Smooth muscle cell (in vitro differentiated cells): Measurements from ENCODE around the gene DNMT3A. TPM values are rescaled to one million over a fixed set of nuclear protein-coding genes. Genes with fewer than 3 reads are reported as not detected.

Experiments used
- DNase-seq: peaks from one replicate; lab custom pipeline; 2025; ENCODE audit not compliant: unreplicated experiment; lab: John Stamatoyannopoulos, UW
- H2AFZ ChIP-seq: fragments of 200-600 bp; sonication (generic); 2 replicates; pipeline ENCODE4 v1.6.0; 2016; ENCODE audit warnings: antibody characterized with exemption, low read depth, mild to moderate bottlenecking
- H3F3A ChIP-seq: fragments of 200-600 bp; sonication (generic); 2 replicates; pipeline ENCODE4 v1.6.0; 2017; ENCODE audit warnings: antibody characterized with exemption, low read depth
- H3K27ac ChIP-seq: fragments of 200-600 bp; sonication (generic); 2 replicates; pipeline ENCODE4 v1.5.1; 2016; ENCODE audit warnings: low read depth, mild to moderate bottlenecking
- H3K27me3 ChIP-seq: fragments of 200-600 bp; sonication (generic); 2 replicates; pipeline ENCODE4 v1.6.1; 2016; ENCODE audit warnings: low read depth, mild to moderate bottlenecking
- H3K36me3 ChIP-seq: fragments of 200-600 bp; sonication (generic); 2 replicates; pipeline ENCODE4 v1.5.1; 2016; ENCODE audit warnings: low read depth
- H3K4me1 ChIP-seq: fragments of 200-600 bp; sonication (generic); 2 replicates; pipeline ENCODE4 v1.5.1; 2016; ENCODE audit warnings: low read depth
- H3K4me2 ChIP-seq: fragments of 200-600 bp; sonication (generic); 2 replicates; pipeline ENCODE4 v1.6.0; 2016; ENCODE audit warnings: mild to moderate bottlenecking
- H3K4me3 ChIP-seq: fragments of 200-600 bp; sonication (generic); 2 replicates; pipeline ENCODE4 v1.5.1; 2016; ENCODE audit warnings: mild to moderate bottlenecking
- H3K79me2 ChIP-seq: fragments of 200-600 bp; sonication (generic); 2 replicates; pipeline ENCODE4 v1.6.0; 2016; ENCODE audit warnings: low read depth, mild to moderate bottlenecking
- H3K9ac ChIP-seq: fragments of 200-600 bp; sonication (generic); 2 replicates; pipeline ENCODE4 v1.6.0; 2016; ENCODE audit warnings: low read depth
- H3K9me3 ChIP-seq: fragments of 200-600 bp; sonication (generic); replicated peaks from 2 replicates; pipeline ENCODE4 v1.5.1; 2016; ENCODE audit warnings: low read depth
- H4K20me1 ChIP-seq: fragments of 200-600 bp; sonication (generic); 2 replicates; pipeline ENCODE4 v1.6.0; 2016; ENCODE audit warnings: low read depth
- CTCF ChIP-seq: fragments of 200-600 bp; sonication (generic); IDR thresholded peaks from 2 replicates; pipeline ENCODE4 v1.5.1; 2017; ENCODE audit warnings: borderline replicate concordance, mild to moderate bottlenecking, antibody characterized with exemption; ENCODE audit not compliant: insufficient read depth, poor library complexity, severe bottlenecking
- WGBS: methylation state at CpG from one replicate; pipeline ENCODE4 v1.1.7; 2016; ENCODE audit warnings: low lambda C conversion rate; 5-methylcytosine and 5-hydroxymethylcytosine counted together
- polyA plus RNA-seq: library from polyadenylated mRNA; unstranded; fragments of >200 nt; fragmentation: Nextera tagmentation; extraction: Ambion mirVana; gene quantifications from 2 replicates; pipeline ENCODE4 v1.2.1, GENCODE V29; 2016
- total RNA-seq: library from RNA; depleted of rRNA; stranded (reverse); fragments of >200 nt; gene quantifications from 2 replicates; pipeline ENCODE4 v1.2.3, GENCODE V29; 2014

The DNMT3A gene
- total and polyA plus RNA-seq, 2 experiments from 2014 or later = 16.4 to 19.9 TPM

- Histone ChIP-seq H3K9ac (no peak overlapping the region), H3K79me2 (no peaks in the 10 kb centered on the region), H3K27me3 (no peaks in the 10 kb centered on the region), H4K20me1 (peaks cover 47% of the 10 kb centered on the region), H3F3A (peaks cover 7% of the 10 kb centered on the region), H2AFZ (no peak overlapping the region), H3K4me3 (no peak overlapping the region), H3K36me3 (no peaks in the 10 kb centered on the region), H3K4me1 (no peaks in the 10 kb centered on the region), H3K4me2 (no peak overlapping the region), H3K27ac (no peak overlapping the region), H3K9me3 (no peaks in the 10 kb centered on the region)
- no peak for TF ChIP-seq CTCF
- WGBS = 97% methylated on average over 7 of the region's 7 CpGs
- no peak for DNase-seq
These were observed 42.8 kb downstream of the DNMT3A start for GRCh38 chr2:25298776-25299431.

DNA sequence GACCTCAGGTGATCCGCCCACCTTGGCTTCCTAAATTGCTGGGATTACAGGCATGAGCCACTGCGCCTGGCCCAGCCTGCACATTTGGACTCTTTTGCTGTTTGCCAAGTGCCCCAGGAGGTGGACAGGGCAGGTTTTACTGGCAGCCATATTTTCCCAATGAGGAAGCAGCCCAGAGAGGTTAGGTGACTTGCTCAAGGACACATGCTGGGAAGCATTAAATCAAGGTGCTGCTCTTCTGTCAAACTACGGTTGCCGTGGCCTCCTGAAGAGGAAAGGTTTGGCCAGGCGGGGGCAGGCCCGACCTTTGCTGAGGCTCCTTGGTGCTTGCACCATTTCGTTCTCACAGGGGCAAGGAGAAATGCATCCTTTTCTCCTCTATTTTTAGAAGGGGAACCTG lies 44.0 kb downstream of the DNMT3A start:
- TF ChIP-seq CTCF = no peak
- Histone ChIP-seq H3K27ac (no peak overlapping the region), H3K9me3 (no peaks in the 10 kb centered on the region), H3K4me1 (no peaks in the 10 kb centered on the region), H4K20me1 (peaks cover 35% of the 10 kb centered on the region), H3K4me2 (no peak overlapping the region), H3K9ac (no peak overlapping the region), H2AFZ (no peak overlapping the region), H3K36me3 (no peaks in the 10 kb centered on the region), H3K4me3 (no peak overlapping the region), H3K79me2 (no peaks in the 10 kb centered on the region), H3F3A (peaks cover 3% of the 10 kb centered on the region), H3K27me3 (no peaks in the 10 kb centered on the region)
- no peak for DNase-seq
- whole genome bisulfite sequencing = 75% methylated on average over 7 of the region's 7 CpGs

DNA sequence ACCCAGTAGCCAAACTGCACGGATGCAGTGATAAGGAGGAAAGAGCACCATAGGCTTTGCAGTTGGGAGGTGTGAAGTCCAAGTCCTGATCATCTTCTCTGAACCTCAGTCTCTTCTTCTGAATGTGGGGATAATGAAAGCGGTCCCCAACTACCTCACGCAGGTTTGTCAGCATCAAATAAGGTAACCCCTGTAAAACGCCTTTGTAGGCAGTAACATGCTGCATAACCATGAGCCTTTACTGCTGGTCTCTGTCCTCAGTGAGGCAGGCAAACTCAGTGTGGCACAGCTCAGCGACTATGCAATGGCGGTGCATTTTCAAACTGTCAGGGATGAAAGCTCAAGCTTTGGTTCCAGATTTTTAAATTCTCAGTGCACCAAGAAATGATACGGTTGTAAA lies 46.1 kb downstream of the DNMT3A start:
- no peaks in the 10 kb centered on the region for H3F3A ChIP-seq
- no peak for TF ChIP-seq CTCF
- H4K20me1 ChIP-seq = peaks cover 14% of the 10 kb centered on the region
- H3K9ac ChIP-seq = no peak overlapping the region
- H3K27ac ChIP-seq = no peak overlapping the region
- no peak overlapping the region for H2AFZ ChIP-seq
- H3K9me3 ChIP-seq = no peaks in the 10 kb centered on the region
- H3K27me3 ChIP-seq = no peaks in the 10 kb centered on the region
- no peak overlapping the region for H3K4me2 ChIP-seq
- H3K79me2 ChIP-seq = no peaks in the 10 kb centered on the region
- no peaks in the 10 kb centered on the region for H3K36me3 ChIP-seq
- WGBS = 98% methylated on average over 7 of the region's 7 CpGs
- no peaks in the 10 kb centered on the region for H3K4me1 ChIP-seq
- DNase-seq = no peak
- H3K4me3 ChIP-seq = no peak overlapping the region
